ENCODE results near the gene ERP44. TPM values are rescaled to one million over a fixed set of nuclear protein-coding genes. Genes with fewer than 3 reads are reported as not detected.
"Not testable (repeated sequence)": the region's sequence is repeated elsewhere in the genome, so short reads cannot be mapped to it uniquely, and the experiment has no call there.

Gene ERP44
- total and polyA plus RNA-seq, 2 donors (not counting 3 experiments of a cell fraction or from before 2014, with no cell fraction given): 9.9 to 21.4 TPM

- CTCF ChIA-PET; H3K9me3 ChIP-seq (replicated peaks; ENCODE audit: control insufficient read depth, insufficient read depth, low read length); FAIRE-seq; H3K27ac ChIP-seq (ENCODE audit: insufficient read depth, low read depth, low read length); H3K9ac ChIP-seq (replicated peaks; ENCODE audit: extremely low read depth, insufficient read depth, low read length); H3K4me2 ChIP-seq (ENCODE audit: insufficient read depth, low read length); H3K36me3 ChIP-seq (ENCODE audit: control insufficient read depth in 2 of 2, extremely low read depth in 1 of 2, insufficient read depth in 2 of 2, low read length in 2 of 2); H3K27me3 ChIP-seq (ENCODE audit: control insufficient read depth in 2 of 2, insufficient read depth in 2 of 2, low read length in 2 of 2); H3K4me1 ChIP-seq (ENCODE audit: control insufficient read depth, extremely low read depth, insufficient read depth, low read length); dilution Hi-C loops (cut with MboI; ENCODE audit: extremely low pct_ligation_motif_present, low sequenced_read_pairs); intact Hi-C loops (cut with micrococcal nuclease); POLR2A ChIA-PET; DNase-seq (ENCODE audit: low read depth, low spot score); H4K20me1 ChIP-seq (replicated peaks; ENCODE audit: control insufficient read depth, extremely low read depth, insufficient read depth, low read length); H3K9me1 ChIP-seq (replicated peaks; ENCODE audit: control insufficient read depth, extremely low read depth, insufficient read depth, low read length); H3K4me3 ChIP-seq (replicated peaks in 1 of 3; ENCODE audit: insufficient read depth in 1 of 3, low read depth in 1 of 3, low read length in 3 of 3); BruUV-seq (replicated peaks); H2AFZ ChIP-seq (ENCODE audit: low read depth, low read length): not testable (repeated sequence)
- peaks cover 11% of the 10 kb centered on the region for H3K79me2 ChIP-seq (ENCODE audit: control insufficient read depth, insufficient read depth, low read length)
Measured at GRCh38 chr9:100076256-100076655, 22.5 kb downstream of the ERP44 start.

GRCh38 chr9:100074989-100075388, 23.8 kb downstream of the ERP44 start:
- no peak overlapping the region for H3K4me3 ChIP-seq (replicated peaks in 1 of 3; ENCODE audit: insufficient read depth in 1 of 3, low read depth in 1 of 3, low read length in 3 of 3)
- no peak overlapping the region for H3K9ac ChIP-seq (replicated peaks; ENCODE audit: extremely low read depth, insufficient read depth, low read length)
- no peaks in the 10 kb centered on the region for H3K36me3 ChIP-seq (ENCODE audit: control insufficient read depth in 2 of 2, extremely low read depth in 1 of 2, insufficient read depth in 2 of 2, low read length in 2 of 2)
- no peak overlapping the region for H2AFZ ChIP-seq (ENCODE audit: low read depth, low read length)
- no TSS peak for BruUV-seq (replicated peaks)
- FAIRE-seq: no peak
- no peaks in the 10 kb centered on the region for H3K9me1 ChIP-seq (replicated peaks; ENCODE audit: control insufficient read depth, extremely low read depth, insufficient read depth, low read length)
- peaks cover 7% of the 10 kb centered on the region for H3K79me2 ChIP-seq (ENCODE audit: control insufficient read depth, insufficient read depth, low read length)
- dilution Hi-C loops (cut with MboI; ENCODE audit: extremely low pct_ligation_motif_present, low sequenced_read_pairs): no loop called here
- no peak overlapping the region for H3K4me2 ChIP-seq (ENCODE audit: insufficient read depth, low read length)
- ChIA-PET POLR2A (no interaction called here), CTCF (no interaction called here)
- TF ChIP-seq POLR2AphosphoS5 (IDR thresholded peaks at IDR 0.05; ENCODE audit: insufficient read depth, low read depth, low read length) (no peak), JUN (IDR thresholded peaks at IDR 0.05; ENCODE audit: borderline replicate concordance, insufficient read depth, insufficient read length, low read depth) (no peak), MAX (IDR thresholded peaks at IDR 0.05; ENCODE audit: insufficient read depth, insufficient read length) (no peak), POLR2A (IDR thresholded peaks at IDR 0.05; ENCODE audit: low read depth, low read length) (no peak), GATA2 (IDR thresholded peaks at IDR 0.05; ENCODE audit: insufficient read depth, insufficient read length, low read depth, low read length) (no peak), CTCF (IDR thresholded peaks at IDR 0.05; ENCODE audit: extremely low read depth in 1 of 2, insufficient read depth in 1 of 2, low read depth in 1 of 2, low read length in 2 of 2) (no peak), FOS (IDR thresholded peaks at IDR 0.05; ENCODE audit: borderline replicate concordance, insufficient read depth, low read length) (no peak), MYC (IDR thresholded peaks at IDR 0.05; ENCODE audit: low read depth, low read length) (no peak), EZH2 (IDR thresholded peaks at IDR 0.05; ENCODE audit: borderline replicate concordance, low read depth, low read length, severe bottlenecking) (no peak)
- H3K4me1 ChIP-seq (ENCODE audit: control insufficient read depth, extremely low read depth, insufficient read depth, low read length): no peaks in the 10 kb centered on the region
- H3K27me3 ChIP-seq (ENCODE audit: control insufficient read depth in 2 of 2, insufficient read depth in 2 of 2, low read length in 2 of 2): no peaks in the 10 kb centered on the region
- intact Hi-C loops (cut with micrococcal nuclease): no loop called here
- no peak overlapping the region for H3K27ac ChIP-seq (ENCODE audit: insufficient read depth, low read depth, low read length)
- peaks cover 3% of the 10 kb centered on the region for H4K20me1 ChIP-seq (replicated peaks; ENCODE audit: control insufficient read depth, extremely low read depth, insufficient read depth, low read length)
- no peak for DNase-seq (ENCODE audit: low read depth, low spot score)
- H3K9me3 ChIP-seq (replicated peaks; ENCODE audit: control insufficient read depth, insufficient read depth, low read length): no peaks in the 10 kb centered on the region

All from endothelial cell of umbilical vein (primary cell).